ENCODE measurements around the gene ST6GALNAC6. TPM values are rescaled to one million over a fixed set of nuclear protein-coding genes. Genes with fewer than 3 reads are reported as not detected.

ST6GALNAC6 gene
- polyA plus RNA-seq, 1 donor from 2014 or later, result 44.2 TPM

DNA sequence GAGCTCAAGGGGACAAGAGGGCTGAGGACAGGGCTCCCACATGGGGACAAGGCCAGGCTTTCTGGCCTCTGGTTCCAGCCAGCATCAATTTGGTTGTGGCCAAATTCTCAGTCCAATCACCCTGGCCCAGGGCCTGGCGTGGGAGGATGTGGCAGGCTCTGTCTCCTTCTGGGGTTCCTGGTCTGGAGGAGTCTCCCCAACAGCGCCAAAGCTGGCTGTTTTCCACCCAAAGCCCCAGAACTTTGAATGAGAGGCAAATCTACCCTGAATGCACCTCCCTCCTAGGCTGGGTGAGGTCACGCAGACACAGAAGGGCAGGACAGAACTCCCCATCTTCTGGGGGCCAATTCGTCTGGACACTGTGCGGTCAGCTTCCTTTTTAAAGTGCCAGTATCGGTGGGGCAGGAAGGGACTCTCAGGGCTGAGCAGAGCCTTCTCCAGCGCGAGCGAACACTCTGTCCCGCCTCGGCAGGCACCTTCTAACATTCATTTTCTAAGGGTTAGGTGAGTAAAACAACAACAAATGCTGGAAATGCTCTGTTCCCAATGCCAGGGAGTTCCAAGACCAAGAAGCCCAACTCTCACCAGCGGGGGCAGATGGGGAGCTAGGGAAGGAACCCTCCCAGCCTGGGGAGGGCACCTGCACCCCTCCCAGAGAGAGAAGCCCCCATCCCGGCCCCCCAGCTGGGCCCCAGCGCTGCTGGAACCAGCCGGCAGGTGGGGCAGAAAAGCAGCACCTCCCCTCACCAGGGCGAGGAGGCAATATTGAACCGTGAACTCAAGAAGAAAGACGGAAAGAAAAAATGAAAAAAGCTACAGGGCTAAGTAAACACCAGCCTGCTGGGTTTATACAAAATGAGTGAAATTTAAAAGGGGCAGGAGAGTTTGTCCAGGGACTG is 41.9 kb upstream of the ST6GALNAC6 start:
- H3K36me3 ChIP-seq (ENCODE audit: insufficient read depth, low read length), result no peaks in the 10 kb centered on the region
- no peak for TF ChIP-seq RAD21 (conservative IDR thresholded peaks at IDR 0.05)
- TF ChIP-seq, protein P1, sequence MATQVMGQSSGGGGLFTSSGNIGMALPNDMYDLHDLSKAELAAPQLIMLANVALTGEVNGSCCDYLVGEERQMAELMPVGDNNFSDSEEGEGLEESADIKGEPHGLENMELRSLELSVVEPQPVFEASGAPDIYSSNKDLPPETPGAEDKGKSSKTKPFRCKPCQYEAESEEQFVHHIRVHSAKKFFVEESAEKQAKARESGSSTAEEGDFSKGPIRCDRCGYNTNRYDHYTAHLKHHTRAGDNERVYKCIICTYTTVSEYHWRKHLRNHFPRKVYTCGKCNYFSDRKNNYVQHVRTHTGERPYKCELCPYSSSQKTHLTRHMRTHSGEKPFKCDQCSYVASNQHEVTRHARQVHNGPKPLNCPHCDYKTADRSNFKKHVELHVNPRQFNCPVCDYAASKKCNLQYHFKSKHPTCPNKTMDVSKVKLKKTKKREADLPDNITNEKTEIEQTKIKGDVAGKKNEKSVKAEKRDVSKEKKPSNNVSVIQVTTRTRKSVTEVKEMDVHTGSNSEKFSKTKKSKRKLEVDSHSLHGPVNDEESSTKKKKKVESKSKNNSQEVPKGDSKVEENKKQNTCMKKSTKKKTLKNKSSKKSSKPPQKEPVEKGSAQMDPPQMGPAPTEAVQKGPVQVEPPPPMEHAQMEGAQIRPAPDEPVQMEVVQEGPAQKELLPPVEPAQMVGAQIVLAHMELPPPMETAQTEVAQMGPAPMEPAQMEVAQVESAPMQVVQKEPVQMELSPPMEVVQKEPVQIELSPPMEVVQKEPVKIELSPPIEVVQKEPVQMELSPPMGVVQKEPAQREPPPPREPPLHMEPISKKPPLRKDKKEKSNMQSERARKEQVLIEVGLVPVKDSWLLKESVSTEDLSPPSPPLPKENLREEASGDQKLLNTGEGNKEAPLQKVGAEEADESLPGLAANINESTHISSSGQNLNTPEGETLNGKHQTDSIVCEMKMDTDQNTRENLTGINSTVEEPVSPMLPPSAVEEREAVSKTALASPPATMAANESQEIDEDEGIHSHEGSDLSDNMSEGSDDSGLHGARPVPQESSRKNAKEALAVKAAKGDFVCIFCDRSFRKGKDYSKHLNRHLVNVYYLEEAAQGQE (IDR thresholded peaks at IDR 0.05; ENCODE audit: borderline replicate concordance), result no peak
- TF ChIP-seq, protein P2, sequence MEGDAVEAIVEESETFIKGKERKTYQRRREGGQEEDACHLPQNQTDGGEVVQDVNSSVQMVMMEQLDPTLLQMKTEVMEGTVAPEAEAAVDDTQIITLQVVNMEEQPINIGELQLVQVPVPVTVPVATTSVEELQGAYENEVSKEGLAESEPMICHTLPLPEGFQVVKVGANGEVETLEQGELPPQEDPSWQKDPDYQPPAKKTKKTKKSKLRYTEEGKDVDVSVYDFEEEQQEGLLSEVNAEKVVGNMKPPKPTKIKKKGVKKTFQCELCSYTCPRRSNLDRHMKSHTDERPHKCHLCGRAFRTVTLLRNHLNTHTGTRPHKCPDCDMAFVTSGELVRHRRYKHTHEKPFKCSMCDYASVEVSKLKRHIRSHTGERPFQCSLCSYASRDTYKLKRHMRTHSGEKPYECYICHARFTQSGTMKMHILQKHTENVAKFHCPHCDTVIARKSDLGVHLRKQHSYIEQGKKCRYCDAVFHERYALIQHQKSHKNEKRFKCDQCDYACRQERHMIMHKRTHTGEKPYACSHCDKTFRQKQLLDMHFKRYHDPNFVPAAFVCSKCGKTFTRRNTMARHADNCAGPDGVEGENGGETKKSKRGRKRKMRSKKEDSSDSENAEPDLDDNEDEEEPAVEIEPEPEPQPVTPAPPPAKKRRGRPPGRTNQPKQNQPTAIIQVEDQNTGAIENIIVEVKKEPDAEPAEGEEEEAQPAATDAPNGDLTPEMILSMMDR (IDR thresholded peaks at IDR 0.05; ENCODE audit: poor library complexity, severe bottlenecking), result no peak
- TF ChIP-seq EP300 (conservative IDR thresholded peaks at IDR 0.05; ENCODE audit: poor library complexity, severe bottlenecking), result no peak
- TF ChIP-seq MXI1 (conservative IDR thresholded peaks at IDR 0.05; ENCODE audit: poor library complexity, severe bottlenecking), result no peak
- no peak for TF ChIP-seq EZH2 (IDR thresholded peaks at IDR 0.05; ENCODE audit: borderline replicate concordance, insufficient read depth, low read length, poor library complexity, severe bottlenecking)

DNA sequence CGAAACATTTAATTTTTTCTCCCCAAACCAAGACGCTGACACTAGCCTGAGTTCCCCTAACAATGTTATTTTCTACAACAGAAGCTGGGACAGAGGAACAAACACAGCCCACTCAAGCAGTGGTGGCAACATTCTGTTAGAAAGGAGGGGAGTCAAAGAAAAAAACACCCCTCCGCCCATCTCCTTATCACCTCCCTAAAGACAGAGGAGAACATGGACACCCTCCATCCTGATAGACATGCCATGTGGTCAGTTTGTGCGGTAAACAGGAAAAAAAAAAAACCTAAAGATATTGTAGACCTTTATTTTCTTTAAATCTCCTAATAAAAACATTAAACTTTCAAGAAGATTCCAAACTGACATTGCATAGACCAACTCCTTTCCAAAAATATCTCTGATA is 41.2 kb upstream of the ST6GALNAC6 start:
- no peaks in the 10 kb centered on the region for H4K20me1 ChIP-seq (ENCODE audit: insufficient read depth)
- H3K9me3 ChIP-seq (ENCODE audit: low read length), result no peaks in the 10 kb centered on the region
- no peak overlapping the region for H3K9ac ChIP-seq (ENCODE audit: low read length)
- H3K79me2 ChIP-seq (replicated peaks; ENCODE audit: insufficient read depth, low read length), result peaks cover 11% of the 10 kb centered on the region
- no peak overlapping the region for H2AFZ ChIP-seq (ENCODE audit: low read depth, low read length)
- no peak overlapping the region for H3K4me3 ChIP-seq (ENCODE audit: low read length)
- no peaks in the 10 kb centered on the region for H3K9me2 ChIP-seq (ENCODE audit: insufficient read depth, low read length)
- H3K27me3 ChIP-seq (ENCODE audit: insufficient read depth, low read depth, low read length), result no peaks in the 10 kb centered on the region
- TF ChIP-seq, protein P2 (IDR thresholded peaks at IDR 0.05; ENCODE audit: poor library complexity, severe bottlenecking), result no peak
- TF ChIP-seq, protein P1 (IDR thresholded peaks at IDR 0.05; ENCODE audit: borderline replicate concordance), result no peak
- TF ChIP-seq SMC3 (conservative IDR thresholded peaks at IDR 0.05; ENCODE audit: poor library complexity), result no peak
- TF ChIP-seq RAD21 (conservative IDR thresholded peaks at IDR 0.05), result no peak
- TF ChIP-seq TAF1 (IDR thresholded peaks at IDR 0.05; ENCODE audit: low read depth), result no peak
- TF ChIP-seq POLR2AphosphoS5 (IDR thresholded peaks at IDR 0.05), result no peak
- no peak for TF ChIP-seq EP300 (conservative IDR thresholded peaks at IDR 0.05; ENCODE audit: poor library complexity, severe bottlenecking)
- TF ChIP-seq MXI1 (conservative IDR thresholded peaks at IDR 0.05; ENCODE audit: poor library complexity, severe bottlenecking), result no peak
- TF ChIP-seq EZH2 (IDR thresholded peaks at IDR 0.05; ENCODE audit: borderline replicate concordance, insufficient read depth, low read length, poor library complexity, severe bottlenecking), result no peak
- H3K36me3 ChIP-seq (ENCODE audit: insufficient read depth, low read length), result no peaks in the 10 kb centered on the region
- no peaks in the 10 kb centered on the region for H3F3A ChIP-seq (ENCODE audit: insufficient read depth, low read length, poor library complexity, severe bottlenecking)
- H3K27ac ChIP-seq (ENCODE audit: low read length), result no peak overlapping the region
- no peak overlapping the region for H3K4me2 ChIP-seq (ENCODE audit: low read length)

More for the DNA sequence above, 41.9 kb upstream of the ST6GALNAC6 start:
- H3F3A ChIP-seq (ENCODE audit: insufficient read depth, low read length, poor library complexity, severe bottlenecking), result no peaks in the 10 kb centered on the region
- H3K9me3 ChIP-seq (ENCODE audit: low read length), result no peaks in the 10 kb centered on the region
- H3K4me3 ChIP-seq (ENCODE audit: low read length), result no peak overlapping the region
- no peak overlapping the region for H2AFZ ChIP-seq (ENCODE audit: low read depth, low read length)
- peaks cover 9% of the 10 kb centered on the region for H3K79me2 ChIP-seq (replicated peaks; ENCODE audit: insufficient read depth, low read length)
- no peak overlapping the region for H3K27ac ChIP-seq (ENCODE audit: low read length)
- no peaks in the 10 kb centered on the region for H3K27me3 ChIP-seq (ENCODE audit: insufficient read depth, low read depth, low read length)
- H3K9ac ChIP-seq (ENCODE audit: low read length), result no peak overlapping the region
- H3K4me2 ChIP-seq (ENCODE audit: low read length), result no peak overlapping the region
- H3K9me2 ChIP-seq (ENCODE audit: insufficient read depth, low read length), result no peaks in the 10 kb centered on the region
- no peaks in the 10 kb centered on the region for H4K20me1 ChIP-seq (ENCODE audit: insufficient read depth)

Data from neural cell (in vitro differentiated cells).